ENCODE data around the gene FAM83E. TPM values are rescaled to one million over a fixed set of nuclear protein-coding genes. Genes with fewer than 3 reads are reported as not detected.
"Not testable (repeated sequence)": the region's sequence is repeated elsewhere in the genome, so short reads cannot be mapped to it uniquely, and the experiment has no call there.

Gene FAM83E
- total RNA-seq (0.58 TPM), polyA plus RNA-seq (1.1 TPM)

DNA sequence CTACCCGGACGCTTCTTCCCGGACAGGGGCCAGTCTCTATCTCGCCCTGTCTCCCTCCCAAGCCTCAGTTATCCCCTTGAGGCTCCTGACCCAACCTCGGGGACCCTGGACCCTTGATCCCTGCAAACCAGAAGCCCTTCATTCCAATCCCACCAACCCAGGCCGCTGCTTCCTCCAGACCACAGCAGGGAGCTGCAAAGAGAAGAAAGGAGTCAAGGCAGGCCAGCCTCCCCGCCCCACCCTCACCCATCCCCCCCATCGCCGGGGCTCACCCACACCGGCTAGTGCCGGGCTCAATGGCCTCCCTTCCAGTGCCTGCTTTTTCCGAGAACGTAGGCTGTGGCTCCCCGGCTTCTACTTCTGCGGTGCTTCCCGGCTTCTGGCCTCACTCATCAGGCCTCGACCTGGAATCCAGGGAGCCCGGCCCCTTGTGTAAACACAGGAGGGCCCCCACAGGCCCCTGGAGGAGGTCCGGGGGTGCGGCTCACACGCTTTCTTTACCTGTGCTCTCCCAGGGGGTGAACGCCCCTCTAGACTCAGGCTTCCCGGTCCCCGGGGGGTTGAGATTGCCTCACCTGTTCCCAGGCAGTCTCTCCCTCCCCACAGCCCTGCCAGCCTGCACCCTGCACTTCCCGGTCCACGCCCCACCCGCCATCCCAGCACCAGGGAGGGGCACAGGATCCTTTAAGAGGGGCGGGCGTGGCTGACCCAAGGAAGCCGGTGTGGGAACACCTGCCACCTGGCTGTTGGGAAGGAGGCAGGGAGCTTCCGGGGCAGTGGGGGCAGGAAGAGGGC, at the start of gene FAM83E:
Gene FAM83E (minus strand): TSS at position 641 of the 795 bp plus-strand sequence. CDS start 1,704 bp downstream, outside the sequence.
- Histone ChIP-seq H3K36me3 (ENCODE audit: insufficient read depth) (no peaks in the 10 kb centered on the region), H3K4me3 (ENCODE audit: low read depth, low read length) (no peak within 1 kb of the TSS), H3K4me1 (ENCODE audit: insufficient read depth) (no peaks in the 10 kb centered on the region), H3K27ac (ENCODE audit: low read depth) (peak within 1 kb of the TSS; percentile 0)
- 40% methylated on average over 31 of the region's 31 CpGs for WGBS
- DNase-seq (ENCODE audit: extremely low spot score): no peak

DNA sequence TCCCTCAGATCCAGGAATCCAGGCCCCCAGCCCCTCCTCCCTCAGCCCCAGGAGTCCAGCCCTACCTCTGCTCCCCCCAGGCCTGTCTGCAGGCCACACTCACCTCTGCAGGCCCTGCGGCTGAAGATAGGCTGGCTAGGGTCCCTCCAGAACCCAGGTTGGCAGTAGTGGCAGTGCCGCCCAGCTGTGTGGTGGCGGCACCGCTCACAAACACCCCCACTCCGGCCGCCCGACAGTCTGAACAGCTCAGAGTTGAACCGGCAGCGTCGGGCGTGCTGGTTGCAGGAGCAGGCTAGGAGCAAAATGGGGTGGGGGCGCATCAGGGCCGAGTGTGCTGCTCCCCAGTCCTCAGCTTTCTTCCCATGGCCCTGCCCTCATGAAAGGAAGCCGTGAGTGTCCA, 49.6 kb upstream of the FAM83E start:
- no peaks in the 10 kb centered on the region for H3K36me3 ChIP-seq (ENCODE audit: insufficient read depth)
- WGBS: 77% methylated on average over 14 of the region's 14 CpGs

GRCh38 chr19:48663667-48664066, 48.8 kb upstream of the FAM83E start:
- no peaks in the 10 kb centered on the region for H3K4me1 ChIP-seq (ENCODE audit: insufficient read depth)
- no peak for DNase-seq (ENCODE audit: extremely low spot score)
- H3K4me3 ChIP-seq (ENCODE audit: low read depth, low read length): no peak overlapping the region
- no peaks in the 10 kb centered on the region for H3K36me3 ChIP-seq (ENCODE audit: insufficient read depth)
- no peak overlapping the region for H3K27ac ChIP-seq (ENCODE audit: low read depth)
- WGBS: 90% methylated on average over 4 of the region's 4 CpGs

More for the DNA sequence above, 49.6 kb upstream of the FAM83E start:
- no peak overlapping the region for H3K27ac ChIP-seq (ENCODE audit: low read depth)
- H3K4me3 ChIP-seq (ENCODE audit: low read depth, low read length): no peak overlapping the region
- DNase-seq (ENCODE audit: extremely low spot score): no peak
- H3K4me1 ChIP-seq (ENCODE audit: insufficient read depth): no peaks in the 10 kb centered on the region

- no peak for DNase-seq (ENCODE audit: extremely low spot score)
- 91% methylated on average over 50 of the region's 50 CpGs for WGBS
Measured at GRCh38 chr19:48661711-48662090, 46.8 kb upstream of the FAM83E start.

GRCh38 chr19:48660852-48661710, 46.2 kb upstream of the FAM83E start:
- DNase-seq (ENCODE audit: extremely low spot score): no peak
- 69% methylated on average over 35 of the region's 35 CpGs for WGBS
- Histone ChIP-seq H3K27ac (ENCODE audit: low read depth) (no peak overlapping the region), H3K36me3 (ENCODE audit: insufficient read depth) (no peaks in the 10 kb centered on the region), H3K4me1 (ENCODE audit: insufficient read depth) (no peaks in the 10 kb centered on the region), H3K4me3 (ENCODE audit: low read depth, low read length) (no peak overlapping the region)

More at GRCh38 chr19:48661711-48662090, 46.8 kb upstream of the FAM83E start:
- no peak overlapping the region for H3K4me3 ChIP-seq (ENCODE audit: low read depth, low read length)
- no peaks in the 10 kb centered on the region for H3K36me3 ChIP-seq (ENCODE audit: insufficient read depth)
- no peaks in the 10 kb centered on the region for H3K4me1 ChIP-seq (ENCODE audit: insufficient read depth)
- no peak overlapping the region for H3K27ac ChIP-seq (ENCODE audit: low read depth)

DNA sequence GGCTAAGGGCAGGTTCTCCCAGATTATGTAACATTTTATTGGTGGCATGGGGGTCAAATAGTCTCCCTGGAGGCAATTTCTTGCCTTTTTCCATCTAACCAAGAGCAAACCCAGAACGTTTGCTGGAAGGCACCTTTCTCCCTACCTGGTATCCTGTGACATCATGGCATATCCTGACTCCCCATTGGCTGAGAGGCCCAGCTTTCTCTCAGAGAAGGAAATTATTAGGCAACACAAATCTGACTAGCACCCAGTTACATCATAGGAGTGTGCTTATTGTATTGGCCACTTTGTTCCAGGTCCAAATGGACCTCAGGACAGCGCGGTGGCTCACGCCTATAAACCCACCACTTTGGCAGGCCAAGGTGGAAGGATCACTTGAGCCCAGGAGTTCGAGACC, 44.9 kb upstream of the FAM83E start:
- DNase-seq (ENCODE audit: extremely low spot score): no peak
- H3K36me3 ChIP-seq (ENCODE audit: insufficient read depth): no peaks in the 10 kb centered on the region
- no peak overlapping the region for H3K4me3 ChIP-seq (ENCODE audit: low read depth, low read length)
- no peaks in the 10 kb centered on the region for H3K4me1 ChIP-seq (ENCODE audit: insufficient read depth)
- H3K27ac ChIP-seq (ENCODE audit: low read depth): no peak overlapping the region
- 78% methylated on average over 5 of the region's 5 CpGs for WGBS

GRCh38 chr19:48658483-48658882, 43.6 kb upstream of the FAM83E start:
- no peak for DNase-seq (ENCODE audit: extremely low spot score)
- no peaks in the 10 kb centered on the region for H3K4me1 ChIP-seq (ENCODE audit: insufficient read depth)
- H3K27ac ChIP-seq (ENCODE audit: low read depth): no peak overlapping the region
- no peaks in the 10 kb centered on the region for H3K36me3 ChIP-seq (ENCODE audit: insufficient read depth)
- no peak overlapping the region for H3K4me3 ChIP-seq (ENCODE audit: low read depth, low read length)
- WGBS: 94% methylated on average over 6 of the region's 6 CpGs

- not testable (repeated sequence) for H3K4me3 ChIP-seq (ENCODE audit: low read depth, low read length); DNase-seq (ENCODE audit: extremely low spot score); H3K27ac ChIP-seq (ENCODE audit: low read depth); H3K4me1 ChIP-seq (ENCODE audit: insufficient read depth); H3K36me3 ChIP-seq (ENCODE audit: insufficient read depth)
- WGBS: 94% methylated on average over 5 of the region's 5 CpGs
Measured at GRCh38 chr19:48657828-48658227, 43.0 kb upstream of the FAM83E start.

- H3K36me3 ChIP-seq (ENCODE audit: insufficient read depth): no peaks in the 10 kb centered on the region
- no peak overlapping the region for H3K4me3 ChIP-seq (ENCODE audit: low read depth, low read length)
- DNase-seq (ENCODE audit: extremely low spot score): no peak
- no peak overlapping the region for H3K27ac ChIP-seq (ENCODE audit: low read depth)
- 40% methylated on average over 16 of the region's 16 CpGs for WGBS
- H3K4me1 ChIP-seq (ENCODE audit: insufficient read depth): no peaks in the 10 kb centered on the region
Measured at GRCh38 chr19:48656840-48657474, 42.1 kb upstream of the FAM83E start.

DNA sequence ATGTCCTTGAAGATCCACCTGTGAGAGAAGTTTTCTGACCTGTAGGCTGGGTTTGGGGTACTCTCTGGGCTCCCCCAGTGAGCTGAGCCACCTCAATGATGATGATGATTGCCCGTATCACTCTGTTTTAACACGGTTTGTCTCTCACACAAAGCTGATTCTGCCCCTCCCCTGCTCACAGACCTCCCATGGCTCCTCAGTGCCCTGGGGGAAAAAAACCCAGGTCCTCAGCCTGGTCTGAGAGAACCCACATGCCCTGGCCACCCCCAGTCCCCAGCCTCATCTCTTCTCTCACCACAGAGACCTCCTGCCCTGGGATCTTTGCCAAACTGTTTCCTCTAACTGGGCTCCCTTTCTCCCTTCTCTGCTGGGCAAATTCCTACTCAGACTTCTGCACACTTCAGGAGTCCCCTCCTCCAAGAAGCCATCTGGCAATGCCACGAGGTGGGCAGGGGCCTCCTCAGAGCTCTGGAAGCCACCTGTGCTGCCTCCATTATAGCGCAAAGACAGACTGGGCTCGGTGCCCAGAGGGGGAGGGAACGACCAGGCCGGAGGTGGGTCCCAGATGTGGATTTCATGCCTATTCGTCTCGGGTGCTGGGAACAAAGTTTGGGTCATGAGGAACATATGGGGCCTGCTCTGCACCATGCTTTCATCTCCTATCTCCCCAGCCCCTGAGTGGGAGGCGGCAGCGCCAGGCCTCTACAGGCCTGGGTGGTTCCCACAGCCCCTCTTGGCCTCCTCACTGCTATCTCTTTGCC, 39.6 kb upstream of the FAM83E start:
- Histone ChIP-seq H3K4me1 (ENCODE audit: insufficient read depth) (no peaks in the 10 kb centered on the region), H3K27ac (ENCODE audit: low read depth) (no peak overlapping the region), H3K36me3 (ENCODE audit: insufficient read depth) (no peaks in the 10 kb centered on the region), H3K4me3 (ENCODE audit: low read depth, low read length) (no peak overlapping the region)
- DNase-seq (ENCODE audit: extremely low spot score): no peak
- WGBS: 37% methylated on average over 11 of the region's 11 CpGs

DNA sequence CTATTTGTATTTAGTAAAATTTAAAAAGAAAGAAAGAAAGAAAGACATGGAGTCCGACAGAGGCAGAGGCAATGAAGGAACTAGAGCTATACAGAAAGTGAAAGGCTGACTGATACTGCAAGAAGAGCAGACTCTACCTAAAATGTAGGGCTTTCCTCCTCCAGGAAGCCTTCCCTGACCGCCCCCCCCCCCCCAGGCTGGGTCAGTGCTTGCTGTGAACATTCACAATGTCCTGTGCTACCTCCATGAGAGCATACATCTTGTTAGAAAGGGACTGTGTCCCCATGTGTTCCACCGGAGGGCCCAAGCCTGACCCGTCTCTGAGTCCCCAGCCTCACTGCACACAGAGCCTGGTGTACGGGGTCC, 36.8 kb upstream of the FAM83E start:
- DNase-seq (ENCODE audit: extremely low spot score): no peak
- no peak overlapping the region for H3K27ac ChIP-seq (ENCODE audit: low read depth)
- H3K4me3 ChIP-seq (ENCODE audit: low read depth, low read length): no peak overlapping the region
- no peaks in the 10 kb centered on the region for H3K4me1 ChIP-seq (ENCODE audit: insufficient read depth)
- WGBS: 80% methylated on average over 5 of the region's 5 CpGs
- no peaks in the 10 kb centered on the region for H3K36me3 ChIP-seq (ENCODE audit: insufficient read depth)

GRCh38 chr19:48650974-48651682, 36.3 kb upstream of the FAM83E start:
- no peak for DNase-seq (ENCODE audit: extremely low spot score)

GRCh38 chr19:48648134-48648533, 33.3 kb upstream of the FAM83E start:
- no peaks in the 10 kb centered on the region for H3K36me3 ChIP-seq (ENCODE audit: insufficient read depth)
- WGBS: 73% methylated on average over 2 of the region's 2 CpGs
- no peaks in the 10 kb centered on the region for H3K4me1 ChIP-seq (ENCODE audit: insufficient read depth)
- no peak for DNase-seq (ENCODE audit: extremely low spot score)
- no peak overlapping the region for H3K27ac ChIP-seq (ENCODE audit: low read depth)
- H3K4me3 ChIP-seq (ENCODE audit: low read depth, low read length): no peak overlapping the region

More at GRCh38 chr19:48650974-48651682, 36.3 kb upstream of the FAM83E start:
- 91% methylated on average over 12 of the region's 12 CpGs for WGBS
- H3K27ac ChIP-seq (ENCODE audit: low read depth): no peak overlapping the region
- no peaks in the 10 kb centered on the region for H3K4me1 ChIP-seq (ENCODE audit: insufficient read depth)
- no peaks in the 10 kb centered on the region for H3K36me3 ChIP-seq (ENCODE audit: insufficient read depth)
- H3K4me3 ChIP-seq (ENCODE audit: low read depth, low read length): no peak overlapping the region
